HCT116 (cell line): ENCODE data around the gene SCTR.

Experiments
- CEBPB ChIP-seq: IDR thresholded peaks from 2 replicates; pipeline ENCODE4 v1.6.1; 2012; ENCODE audit warnings: low read depth
- EZH2phosphoT487 ChIP-seq: fragments of 200-600 bp; IDR thresholded peaks from 2 replicates; pipeline ENCODE4 v1.6.1; 2018; ENCODE audit warnings: antibody characterized with exemption, borderline replicate concordance
- JUND ChIP-seq: IDR thresholded peaks from 2 replicates; pipeline ENCODE4 v1.6.1; 2012
- POLR2A ChIP-seq: IDR thresholded peaks from 2 replicates; pipeline ENCODE4 v1.7.0; 2011; ENCODE audit warnings: borderline replicate concordance; ENCODE audit not compliant: insufficient read depth, insufficient read length; ENCODE audit errors: extremely low read depth
- POLR2AphosphoS5 ChIP-seq: IDR thresholded peaks from 2 replicates; pipeline ENCODE4 v1.6.1; 2011; ENCODE audit warnings: mild to moderate bottlenecking, low read depth, low read length, moderate library complexity
- RAD21 ChIP-seq: IDR thresholded peaks from 2 replicates; pipeline ENCODE4 v1.6.1; 2012; ENCODE audit warnings: low read depth, mild to moderate bottlenecking
- REST ChIP-seq: IDR thresholded peaks from 2 replicates; pipeline ENCODE4 v1.6.1; 2012; ENCODE audit warnings: low read depth
- SIN3A ChIP-seq: IDR thresholded peaks from 2 replicates; pipeline ENCODE4 v1.6.1; 2012; ENCODE audit warnings: low read depth
- SP1 ChIP-seq: IDR thresholded peaks from 2 replicates; pipeline ENCODE4 v1.6.1; 2012; ENCODE audit warnings: low read depth
- TCF7L2 ChIP-seq: IDR thresholded peaks from 2 replicates; pipeline ENCODE4 v1.7.0; 2011; ENCODE audit warnings: borderline replicate concordance, inconsistent platforms; ENCODE audit not compliant: insufficient read depth, insufficient read length; ENCODE audit errors: extremely low read depth
- YY1 ChIP-seq: IDR thresholded peaks from 2 replicates; pipeline ENCODE4 v1.6.1; 2011; ENCODE audit warnings: low read length, low read depth, moderate library complexity, mild to moderate bottlenecking; ENCODE audit not compliant: insufficient replicate concordance; ENCODE audit errors: extremely low read depth
- ZNF274 ChIP-seq: fragments of 200-500 bp; sonication (Bioruptor generic); IDR thresholded peaks from 2 replicates; pipeline ENCODE4 v1.6.1; 2014; ENCODE audit warnings: mild to moderate bottlenecking, low read depth, low read length, inconsistent platforms
- TF ChIP-seq, protein P1 (sequence below), 3 experiments: fragments of 200-600 bp in 1 of 3; sonication (generic) in 1 of 3; IDR thresholded peaks in 2 of 3; conservative IDR thresholded peaks in 1 of 3; 2 replicates each; pipeline ENCODE4 v1.5.1; 2012 to 2017; ENCODE audit warnings: low read depth in 2 of 3, low read length in 2 of 3, antibody characterized with exemption in 1 of 3, borderline replicate concordance in 1 of 3, control low read depth in 1 of 3, mild to moderate bottlenecking in 1 of 3, mixed read lengths in 1 of 3, mixed run types in 1 of 3, moderate library complexity in 1 of 3; ENCODE audit not compliant: insufficient read depth in 1 of 3

DNA sequence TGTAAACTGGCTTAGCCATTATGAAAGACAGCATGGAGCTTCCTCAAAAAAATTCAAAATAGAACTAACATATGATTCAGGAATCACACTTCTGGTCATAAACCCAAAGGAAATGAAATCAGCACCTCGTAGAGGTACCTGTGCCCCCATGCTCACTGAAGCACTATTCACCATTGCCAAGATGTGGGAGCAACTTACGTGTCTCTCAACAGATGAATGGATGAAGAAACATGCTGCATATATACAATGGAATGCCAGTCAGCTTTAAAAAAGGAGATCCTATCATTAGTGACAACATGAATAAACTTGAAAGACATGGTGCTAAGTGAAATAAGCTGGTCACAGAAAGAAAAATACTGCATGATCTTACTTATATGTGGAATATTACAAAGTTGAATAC lies 8.2 kb downstream of the SCTR start:
- TF ChIP-seq POLR2A: no peak
- TF ChIP-seq, protein P1, sequence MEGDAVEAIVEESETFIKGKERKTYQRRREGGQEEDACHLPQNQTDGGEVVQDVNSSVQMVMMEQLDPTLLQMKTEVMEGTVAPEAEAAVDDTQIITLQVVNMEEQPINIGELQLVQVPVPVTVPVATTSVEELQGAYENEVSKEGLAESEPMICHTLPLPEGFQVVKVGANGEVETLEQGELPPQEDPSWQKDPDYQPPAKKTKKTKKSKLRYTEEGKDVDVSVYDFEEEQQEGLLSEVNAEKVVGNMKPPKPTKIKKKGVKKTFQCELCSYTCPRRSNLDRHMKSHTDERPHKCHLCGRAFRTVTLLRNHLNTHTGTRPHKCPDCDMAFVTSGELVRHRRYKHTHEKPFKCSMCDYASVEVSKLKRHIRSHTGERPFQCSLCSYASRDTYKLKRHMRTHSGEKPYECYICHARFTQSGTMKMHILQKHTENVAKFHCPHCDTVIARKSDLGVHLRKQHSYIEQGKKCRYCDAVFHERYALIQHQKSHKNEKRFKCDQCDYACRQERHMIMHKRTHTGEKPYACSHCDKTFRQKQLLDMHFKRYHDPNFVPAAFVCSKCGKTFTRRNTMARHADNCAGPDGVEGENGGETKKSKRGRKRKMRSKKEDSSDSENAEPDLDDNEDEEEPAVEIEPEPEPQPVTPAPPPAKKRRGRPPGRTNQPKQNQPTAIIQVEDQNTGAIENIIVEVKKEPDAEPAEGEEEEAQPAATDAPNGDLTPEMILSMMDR (IDR thresholded peaks at IDR 0.05 in 2 of 3, conservative IDR thresholded peaks at IDR 0.05 in 1 of 3; ENCODE audit: borderline replicate concordance in 1 of 3, insufficient read depth in 1 of 3, low read depth in 2 of 3, low read length in 2 of 3): no peak
- no peak for TF ChIP-seq SP1
- no peak for TF ChIP-seq TCF7L2
- TF ChIP-seq REST: no peak
- no peak for TF ChIP-seq SIN3A
- no peak for TF ChIP-seq YY1
- TF ChIP-seq ZNF274: no peak
- no peak for TF ChIP-seq EZH2phosphoT487
- TF ChIP-seq RAD21: no peak
- TF ChIP-seq CEBPB: no peak
- TF ChIP-seq POLR2AphosphoS5: no peak
- no peak for TF ChIP-seq JUND
